GM21515 (cell line): Measurements from ENCODE around the gene CPAMD8.

Experiments used
- ATAC-seq: cut with Tn5 transposase; IDR thresholded peaks from one replicate; pipeline ENCODE4 v1.9.1; 2021; ENCODE audit not compliant: unreplicated experiment

CPAMD8 gene

GRCh38 chr19:16849168-16849567, 177.4 kb downstream of the CPAMD8 start:
- ATAC-seq: no peak

GRCh38 chr19:16847430-16847829, 179.2 kb downstream of the CPAMD8 start:
- no peak for ATAC-seq

GRCh38 chr19:16846901-16847300, 179.7 kb downstream of the CPAMD8 start:
- no peak for ATAC-seq
